Germinal center (tissue), 1 donor: ENCODE measurements around the gene SEPHS1.
A peak's percentile ranks its signal among the peaks of the same experiment; 100 is the strongest.
"Not testable (repeated sequence)": the region's sequence is repeated elsewhere in the genome, so short reads cannot be mapped to it uniquely, and the experiment has no call there.

ENCODE experiments used
- DNase-seq: peaks from one replicate; pipeline ENCODE4 v3.0.0; 2012; ENCODE audit warnings: mixed read lengths, low spot score

SEPHS1 gene

DNA sequence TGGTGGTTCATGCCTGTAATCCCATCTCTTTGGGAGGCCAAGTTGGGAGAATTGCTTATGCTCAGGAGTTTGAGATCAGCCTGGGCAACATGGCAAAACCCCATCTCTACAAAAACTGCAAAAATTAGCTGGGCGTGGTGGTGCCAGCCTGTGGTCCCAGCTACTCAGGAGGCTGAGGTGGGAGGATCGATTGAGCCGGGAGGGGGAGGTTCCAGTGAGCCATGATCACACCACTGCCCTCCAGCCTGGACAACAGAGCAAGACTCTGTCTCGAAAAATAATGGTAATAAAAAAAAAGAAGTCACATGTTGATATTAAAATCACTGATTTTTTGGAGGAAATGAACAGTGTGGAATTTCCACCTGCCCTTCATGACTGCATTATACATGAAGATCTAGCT lies 64.0 kb downstream of the SEPHS1 start:
- no peak for DNase-seq

DNA sequence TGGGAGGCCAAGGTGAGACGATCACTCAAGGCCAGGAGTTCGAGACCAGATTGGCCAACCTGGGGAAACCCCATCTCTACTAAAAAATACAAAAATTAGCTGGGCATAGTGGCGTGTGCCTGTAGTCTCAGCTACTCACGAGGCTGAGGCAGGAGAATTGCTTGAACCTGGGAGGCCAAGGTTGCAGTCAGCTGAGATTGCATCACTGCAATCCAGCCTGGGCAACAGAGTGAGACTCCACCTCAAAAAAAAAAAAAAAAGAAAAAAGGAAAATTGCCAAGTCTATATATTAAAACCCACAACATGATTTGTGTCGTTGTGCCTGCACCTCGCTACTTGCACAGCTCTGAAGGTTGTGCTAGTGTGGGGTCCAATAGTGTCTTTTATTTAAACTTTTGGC lies 65.7 kb downstream of the SEPHS1 start:
- not testable (repeated sequence) for DNase-seq

DNA sequence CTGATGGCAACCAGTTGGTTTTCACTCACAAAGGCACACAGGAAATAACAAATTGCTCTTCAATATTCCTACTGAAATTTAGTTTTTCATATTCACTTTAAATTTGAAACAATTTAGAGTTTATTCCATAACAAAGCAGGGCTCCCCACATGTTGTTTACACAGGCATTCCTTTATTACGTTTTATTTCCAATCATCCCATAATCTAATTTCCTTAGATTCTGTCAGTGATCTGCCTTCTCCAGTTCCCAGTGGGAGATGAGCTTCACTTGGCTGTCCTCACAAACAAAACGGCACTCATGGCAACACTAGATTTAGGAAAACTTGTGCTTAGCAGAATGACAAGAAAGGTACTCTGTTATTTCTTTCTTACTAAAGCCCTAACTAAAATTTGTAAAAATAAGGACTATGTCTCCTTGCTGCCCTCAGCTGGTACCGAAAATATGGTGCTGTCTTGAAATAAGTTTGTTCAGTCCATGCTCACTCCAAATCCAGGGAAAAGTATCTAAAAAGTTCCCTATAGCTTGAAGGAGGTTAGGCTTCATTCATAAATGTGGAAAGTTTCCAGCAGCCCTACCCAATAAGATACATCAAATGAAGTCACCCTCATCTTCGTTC lies 71.2 kb downstream of the SEPHS1 start:
- no peak for DNase-seq

DNA sequence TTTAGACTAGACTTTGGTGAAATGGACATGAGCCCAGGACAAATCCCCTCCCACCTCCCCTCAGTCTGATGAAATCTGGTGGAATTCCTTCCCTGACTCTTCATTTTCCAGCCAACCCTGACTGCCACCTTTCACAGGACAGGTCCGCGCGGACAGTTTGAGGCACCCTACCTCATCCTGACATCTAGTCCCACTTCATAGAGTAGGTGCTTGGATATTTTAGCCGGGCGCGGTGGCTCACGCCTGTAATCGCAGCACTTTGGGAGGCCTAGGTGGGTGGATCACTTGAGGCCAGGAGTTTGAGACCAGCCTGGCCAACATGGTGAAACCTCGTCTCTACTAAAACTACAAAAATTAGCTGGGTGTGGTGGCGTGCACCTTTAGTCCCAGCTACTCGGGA lies 71.9 kb downstream of the SEPHS1 start:
- DNase-seq: not testable (repeated sequence)

DNA sequence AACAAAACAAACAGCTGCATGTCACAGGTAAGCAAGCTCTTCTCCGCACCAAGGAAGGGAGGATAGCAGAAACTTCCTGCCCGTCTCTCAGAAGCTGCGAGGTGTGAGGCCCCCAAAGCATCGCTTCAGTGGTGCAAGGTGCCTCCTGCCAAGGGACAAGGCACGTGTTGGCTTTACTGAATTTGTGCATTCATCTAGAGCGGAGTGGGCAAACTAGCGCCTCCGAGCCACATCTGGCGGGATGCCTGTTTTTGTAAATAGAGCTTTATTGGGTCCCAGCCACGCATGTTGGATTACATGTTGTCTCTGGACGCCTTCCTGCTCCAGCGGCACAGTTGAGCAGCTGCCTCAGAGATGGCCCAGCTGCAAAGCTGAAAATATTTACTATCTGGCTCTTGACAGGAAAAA lies 75.9 kb downstream of the SEPHS1 start:
- DNase-seq: peak; percentile 10

- DNase-seq: peak; percentile 64
Observed at GRCh38 chr10:13271552-13272163, 76.4 kb downstream of the SEPHS1 start.

DNA sequence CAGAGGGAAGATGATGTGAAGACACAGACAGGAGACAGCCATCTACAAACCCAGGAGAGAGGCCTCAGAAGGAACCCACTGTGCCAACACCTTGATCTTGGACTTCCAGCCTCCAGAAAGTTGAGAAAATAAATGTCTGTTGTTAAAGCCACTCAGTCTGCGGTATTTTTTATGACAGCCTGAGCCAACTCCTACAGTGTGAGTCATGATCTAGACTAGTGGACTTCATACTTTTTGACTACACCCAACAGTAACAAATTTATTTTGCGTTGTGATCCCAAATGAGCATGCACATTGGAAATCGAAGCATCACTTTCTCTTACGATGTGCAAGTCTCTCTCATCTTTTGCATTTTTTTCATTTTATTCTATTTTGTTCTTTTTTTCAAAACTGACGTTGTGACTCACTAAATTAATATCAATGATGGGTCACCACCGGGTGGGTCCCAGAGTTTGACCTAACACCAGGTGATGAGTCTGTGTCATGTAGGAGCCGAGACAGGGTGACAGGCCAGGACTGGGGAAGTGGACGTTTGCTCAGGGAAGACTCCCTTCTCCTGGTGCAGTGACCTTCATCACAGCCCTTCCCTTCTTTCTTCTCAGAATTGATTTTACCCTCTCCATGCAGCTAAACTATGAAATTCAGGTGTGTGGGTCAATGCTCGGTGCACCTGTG lies 77.1 kb downstream of the SEPHS1 start:
- no peak for DNase-seq

DNA sequence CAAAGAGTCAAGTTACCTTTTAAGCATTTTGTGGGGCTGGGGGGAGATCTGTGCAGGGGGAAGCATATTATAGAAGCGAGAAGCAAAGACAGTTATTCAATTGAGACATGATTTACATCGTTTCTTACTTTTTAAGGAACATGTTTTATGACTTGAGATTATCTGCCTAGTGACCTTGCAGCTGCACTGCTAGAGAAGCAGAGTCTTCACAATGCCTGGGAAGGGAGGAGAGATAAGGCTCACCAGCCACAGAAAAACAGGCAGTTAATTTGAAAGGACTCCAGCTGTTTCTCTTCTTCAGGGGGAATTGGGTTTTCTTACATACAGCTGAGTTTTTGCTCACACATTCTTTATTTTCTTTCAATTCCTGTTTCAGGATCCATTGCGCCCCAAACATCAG lies 79.3 kb downstream of the SEPHS1 start:
- DNase-seq: no peak

GRCh38 chr10:13268310-13268709 lies 79.8 kb downstream of the SEPHS1 start:
- DNase-seq: no peak
